GM12878 (cell line): ENCODE results near the gene KCTD16. TPM values are rescaled to one million over a fixed set of nuclear protein-coding genes. Genes with fewer than 3 reads are reported as not detected.

ENCODE experiments used
- ATAC-seq: fragments of 200-7000 bp; cut with Tn5 transposase; 3 replicates; pipeline ENCODE4 v1.9.1; 2020; ENCODE audit warnings: mild to moderate bottlenecking, moderate library complexity
- BruUV-seq: library from RNA; stranded (reverse); fragments of 400-500 nt; replicated peaks from 2 replicates; lab custom pipeline; 2021; lab: Mats Ljungman, UMichigan
- CTCF ChIA-PET: fragments of 300-600 bp; sonication (Branson Sonifier 250); formaldehyde crosslinking; extraction: SDS; loops from one replicate; lab custom pipeline; 2021; ENCODE audit warnings: inconsistent platforms; lab: Yijun Ruan, JAX
- POLR2A ChIA-PET: fragments of 350-600 bp; formaldehyde crosslinking; extraction: SDS; loops from one replicate; lab custom pipeline; 2021; ENCODE audit warnings: inconsistent platforms; lab: Charles Lee
- RAD21 ChIA-PET: fragments of 300-600 bp; sonication (Branson Sonifier 250); formaldehyde crosslinking; loops from one replicate; lab custom pipeline; 2023; ENCODE audit warnings: antibody characterized with exemption; ENCODE audit not compliant: unreplicated experiment; lab: Charles Lee
- SMC1A ChIA-PET: fragments of 300-600 bp; sonication (Branson Sonifier 250); formaldehyde crosslinking; loops from one replicate; lab custom pipeline; 2023; ENCODE audit not compliant: unreplicated experiment, uncharacterized antibody; lab: Charles Lee
- DNase-seq: peaks from one replicate; pipeline ENCODE4 v3.0.0-alpha.2; 2011; ENCODE audit warnings: low read depth, low spot score
- FAIRE-seq: peaks from 3 replicates; lab custom pipeline; 2011; peaks lifted over from hg19 to GRCh38; lab: Jason Lieb, UNC
- H2AFZ ChIP-seq: 2 replicates; pipeline ENCODE4 v1.6.0; 2011; ENCODE audit warnings: low read depth, low read length, control low read depth; ENCODE audit not compliant: control insufficient read depth
- H3K27ac ChIP-seq: 2 replicates; pipeline ENCODE4 v1.5.1; 2011; ENCODE audit warnings: control low read depth; ENCODE audit not compliant: control insufficient read depth, insufficient read depth
- H3K27me3 ChIP-seq, 2 experiments: replicated peaks in 1 of 2; 2 replicates each; pipeline versions ENCODE4 v1.6.0 to v1.6.1; 2011; ENCODE audit warnings: low read length in 1 of 2; ENCODE audit not compliant: control insufficient read depth in 2 of 2, insufficient read depth in 2 of 2
- H3K36me3 ChIP-seq, 2 experiments: 2 replicates each; pipeline ENCODE4 v1.5.1; 2011; ENCODE audit warnings: low read length in 1 of 2; ENCODE audit not compliant: control insufficient read depth in 2 of 2, insufficient read depth in 2 of 2
- H3K4me1 ChIP-seq: 2 replicates; pipeline ENCODE4 v1.6.1; 2011; ENCODE audit warnings: mild to moderate bottlenecking, low read length, moderate library complexity, mixed read lengths; ENCODE audit not compliant: control insufficient read depth, insufficient read depth
- H3K4me2 ChIP-seq: 2 replicates; pipeline ENCODE4 v1.6.0; 2011; ENCODE audit warnings: control low read depth; ENCODE audit not compliant: control insufficient read depth, insufficient read depth
- H3K4me3 ChIP-seq: fragments of 200-600 bp; sonication (generic); 2 replicates; pipeline ENCODE4 v1.5.1; 2016
- H3K79me2 ChIP-seq: 2 replicates; pipeline ENCODE4 v1.6.0; 2011; ENCODE audit warnings: low read length; ENCODE audit not compliant: control insufficient read depth, insufficient read depth
- H3K9ac ChIP-seq: 2 replicates; pipeline ENCODE4 v1.8.0; 2011; ENCODE audit warnings: low read length, control low read depth, mixed read lengths; ENCODE audit not compliant: control insufficient read depth, insufficient read depth
- H3K9me3 ChIP-seq: replicated peaks from 3 replicates; pipeline ENCODE4 v1.5.1; 2011; ENCODE audit warnings: mild to moderate bottlenecking, low read length; ENCODE audit not compliant: control insufficient read depth, insufficient read depth
- H4K20me1 ChIP-seq: 2 replicates; pipeline ENCODE4 v1.6.0; 2011; ENCODE audit not compliant: control insufficient read depth, insufficient read depth
- ASH2L ChIP-seq: fragments of 300-600, 200-600 bp; sonication (generic); IDR thresholded peaks from 2 replicates; pipeline ENCODE4 v1.6.1; 2017; ENCODE audit warnings: low read depth, mild to moderate bottlenecking, borderline replicate concordance
- EP300 ChIP-seq, 2 experiments: fragments of 150-350 bp in 1 of 2; IDR thresholded peaks; 2 replicates each; pipeline ENCODE4 v1.6.1; 2011 to 2012; ENCODE audit warnings: low read depth in 2 of 2, low read length in 2 of 2, borderline replicate concordance in 1 of 2, improper control_type of control experiment in 1 of 2, inconsistent platforms in 1 of 2; ENCODE audit not compliant: control insufficient read depth in 1 of 2
- JUND ChIP-seq: IDR thresholded peaks from 2 replicates; pipeline ENCODE4 v1.6.1; 2012; ENCODE audit warnings: low read depth, mild to moderate bottlenecking, low read length, improper control_type of control experiment, moderate library complexity
- KLF5 ChIP-seq: fragments of 450-650 bp; IDR thresholded peaks from 2 replicates; pipeline ENCODE4 v1.6.1; 2014; ENCODE audit warnings: mild to moderate bottlenecking; ENCODE audit not compliant: partially characterized antibody
- MLLT1 ChIP-seq: fragments of 450-650 bp; IDR thresholded peaks from 2 replicates; pipeline ENCODE4 v1.6.1; 2016; ENCODE audit warnings: mild to moderate bottlenecking
- MXI1 ChIP-seq: fragments of 150-350 bp; IDR thresholded peaks from 2 replicates; pipeline ENCODE4 v1.6.1; 2011; ENCODE audit warnings: low read depth, mild to moderate bottlenecking, inconsistent platforms, low read length, improper control_type of control experiment
- RAD51 ChIP-seq: fragments of 450-650 bp; IDR thresholded peaks from 2 replicates; pipeline ENCODE4 v1.6.1; 2016; ENCODE audit warnings: moderate library complexity, mild to moderate bottlenecking, inconsistent platforms
- SMC3 ChIP-seq: IDR thresholded peaks from 2 replicates; pipeline ENCODE4 v1.6.1; 2011; ENCODE audit warnings: low read length, improper control_type of control experiment, borderline replicate concordance
- STAT1 ChIP-seq: fragments of 450-650 bp; conservative IDR thresholded peaks from 2 replicates; pipeline ENCODE4 v1.6.1; 2014; ENCODE audit warnings: antibody characterized with exemption, mild to moderate bottlenecking
- ZBTB33 ChIP-seq: fragments of 450-650 bp; IDR thresholded peaks from 2 replicates; pipeline ENCODE4 v1.6.1; 2017; ENCODE audit warnings: mild to moderate bottlenecking
- WGBS: methylation state at CpG from one replicate; pipeline ENCODE4 v1.1.6; 2016; ENCODE audit warnings: low lambda C conversion rate; ENCODE audit not compliant: insufficient replicate concordance, insufficient coverage; ENCODE audit errors: missing lambda C conversion rate; 5-methylcytosine and 5-hydroxymethylcytosine counted together
- in situ Hi-C: fragments of 300-500 bp; cut with MboI; formaldehyde crosslinking; loops from 9 replicates; pipeline ENCODE4 v1.14.3; 2018; ENCODE audit warnings: mixed read lengths
- intact Hi-C: fragments of 100-400 bp; cut with micrococcal nuclease; formaldehyde crosslinking; loops from one replicate; pipeline ENCODE4 v1.14.2; 2022; ENCODE audit not compliant: unreplicated experiment
- polyA plus RNA-seq, 11 experiments: library from polyadenylated mRNA; depleted of rRNA in 4 of 11; unstranded in 6 of 11; stranded (reverse) in 5 of 11; fragments of >200 nt; fragmentation: Nextera tagmentation in 4 of 11; fragmentation: Illumina TruSeq in 1 of 11; extraction: Ambion mirVana in 4 of 11; extraction: Trizol in 1 of 11; gene quantifications; 1 replicate in 1 of 11; 2 replicates in 10 of 11; pipeline versions ENCODE4 v1.2.1 to v1.2.3, GENCODE V29; 2011 to 2016; ENCODE audit warnings: inconsistent platforms in 2 of 11, missing spikeins in 2 of 11, low read depth in 1 of 11
- total RNA-seq, 4 experiments: library from RNA; depleted of rRNA in 3 of 4; stranded (reverse); fragments of >200 nt in 3 of 4; fragmentation: Illumina TruSeq in 1 of 4; extraction: Trizol in 1 of 4; gene quantifications; 2 replicates each; pipeline versions ENCODE4 v1.2.1 to v1.2.3, GENCODE V29; 2013 to 2021
- TF ChIP-seq, protein P1 (sequence below): fragments of 450-650 bp; IDR thresholded peaks from 2 replicates; pipeline ENCODE4 v1.6.1; 2017; ENCODE audit warnings: borderline replicate concordance
- TF ChIP-seq, protein P2 (sequence below): IDR thresholded peaks from 2 replicates; pipeline ENCODE4 v1.6.1; 2011; ENCODE audit warnings: low read depth, mild to moderate bottlenecking, low read length, moderate library complexity, borderline replicate concordance; ENCODE audit errors: extremely low read depth

Gene KCTD16
- total and polyA plus RNA-seq, 10 of the 15 experiments (the other 5 are each of a cell fraction or from before 2014, with no cell fraction given), result 0.03 to 0.10 (median 0.06) TPM; not detected in 3

DNA sequence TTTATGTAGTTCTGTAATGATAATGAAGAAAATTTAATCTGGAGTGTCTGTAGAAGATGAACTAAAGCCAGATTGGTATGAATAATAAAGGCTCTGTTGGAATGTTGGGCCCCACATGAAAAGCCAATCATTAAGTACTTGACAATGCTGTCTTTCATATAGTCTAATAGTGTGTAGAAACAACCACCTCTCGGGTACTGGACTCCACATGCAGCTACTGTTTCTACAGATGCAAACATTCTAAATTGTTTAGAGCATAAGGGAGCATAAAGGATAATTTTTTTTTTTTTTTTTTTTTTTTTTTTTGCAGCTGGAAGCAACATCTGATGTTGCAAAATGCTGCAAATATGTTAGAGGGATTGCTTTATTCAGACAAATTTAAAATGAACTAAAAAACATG is 354.3 kb downstream of the KCTD16 start:
- 0% methylated on average over 1 of the region's 1 CpG for WGBS
- SMC1A ChIA-PET, result no interaction called here

More for the DNA sequence above, 354.3 kb downstream of the KCTD16 start:
- no peak overlapping the region for H2AFZ ChIP-seq
- TF ChIP-seq ASH2L (no peak), SMC3 (no peak), RAD51 (no peak), MXI1 (no peak), MLLT1 (no peak), STAT1 (no peak), KLF5 (no peak), EP300 (IDR thresholded peaks at IDR 0.05; ENCODE audit: borderline replicate concordance in 1 of 2, control insufficient read depth in 1 of 2, low read depth in 2 of 2, low read length in 2 of 2) (no peak), JUND (no peak), ZBTB33 (no peak)
- TF ChIP-seq, protein P1, sequence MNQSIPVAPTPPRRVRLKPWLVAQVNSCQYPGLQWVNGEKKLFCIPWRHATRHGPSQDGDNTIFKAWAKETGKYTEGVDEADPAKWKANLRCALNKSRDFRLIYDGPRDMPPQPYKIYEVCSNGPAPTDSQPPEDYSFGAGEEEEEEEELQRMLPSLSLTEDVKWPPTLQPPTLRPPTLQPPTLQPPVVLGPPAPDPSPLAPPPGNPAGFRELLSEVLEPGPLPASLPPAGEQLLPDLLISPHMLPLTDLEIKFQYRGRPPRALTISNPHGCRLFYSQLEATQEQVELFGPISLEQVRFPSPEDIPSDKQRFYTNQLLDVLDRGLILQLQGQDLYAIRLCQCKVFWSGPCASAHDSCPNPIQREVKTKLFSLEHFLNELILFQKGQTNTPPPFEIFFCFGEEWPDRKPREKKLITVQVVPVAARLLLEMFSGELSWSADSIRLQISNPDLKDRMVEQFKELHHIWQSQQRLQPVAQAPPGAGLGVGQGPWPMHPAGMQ, result no peak
- TF ChIP-seq, protein P2, sequence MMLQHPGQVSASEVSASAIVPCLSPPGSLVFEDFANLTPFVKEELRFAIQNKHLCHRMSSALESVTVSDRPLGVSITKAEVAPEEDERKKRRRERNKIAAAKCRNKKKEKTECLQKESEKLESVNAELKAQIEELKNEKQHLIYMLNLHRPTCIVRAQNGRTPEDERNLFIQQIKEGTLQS, result no peak
- TF ChIP-seq, all 136 proteins: peak for 0
- Histone ChIP-seq H3K36me3 (no peaks in the 10 kb centered on the region), H4K20me1 (no peaks in the 10 kb centered on the region), H3K27ac (no peak overlapping the region), H3K4me1 (no peaks in the 10 kb centered on the region), H3K27me3 (no peaks in the 10 kb centered on the region), H3K79me2 (no peaks in the 10 kb centered on the region), H3K4me3 (no peak overlapping the region), H3K9me3 (no peaks in the 10 kb centered on the region), H3K9ac (no peak overlapping the region), H3K4me2 (no peak overlapping the region)
- no TSS peak for BruUV-seq
- ATAC-seq (no peak), FAIRE-seq (no peak), DNase-seq (no peak)
- ChIA-PET RAD21 (no interaction called here), CTCF (no interaction called here), POLR2A (no interaction called here)
- intact Hi-C loops, result no loop called here
- in situ Hi-C loops, result no loop called here
